NOMO-1 (cell line): ENCODE data around the gene VSTM4.

Experiments used
- DNase-seq, 2 experiments: peaks; one replicate each; lab custom pipeline; 2025; ENCODE audit not compliant: unreplicated experiment in 2 of 2; lab: John Stamatoyannopoulos, UW

VSTM4 gene

DNA sequence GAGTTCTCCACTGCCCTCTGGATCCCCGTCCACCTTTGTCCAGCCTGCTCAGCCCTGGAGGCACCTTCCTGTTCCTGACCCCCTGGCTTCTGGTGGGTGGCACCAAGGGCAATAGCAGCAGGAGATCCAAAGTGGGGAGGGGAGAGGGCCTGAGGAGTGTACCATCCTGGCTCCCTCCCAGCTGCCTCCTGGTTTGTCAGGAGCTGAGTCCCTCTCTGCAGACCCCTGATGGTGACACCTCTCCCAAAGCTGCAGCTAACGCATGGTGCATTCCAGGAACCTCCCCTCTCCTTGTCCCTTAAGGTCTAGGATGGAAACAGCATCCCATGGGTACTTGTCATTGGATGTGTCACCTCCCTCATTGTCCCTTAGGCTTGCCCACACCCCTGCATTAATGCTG, 39.6 kb downstream of the VSTM4 start:
- DNase-seq = no peak

DNA sequence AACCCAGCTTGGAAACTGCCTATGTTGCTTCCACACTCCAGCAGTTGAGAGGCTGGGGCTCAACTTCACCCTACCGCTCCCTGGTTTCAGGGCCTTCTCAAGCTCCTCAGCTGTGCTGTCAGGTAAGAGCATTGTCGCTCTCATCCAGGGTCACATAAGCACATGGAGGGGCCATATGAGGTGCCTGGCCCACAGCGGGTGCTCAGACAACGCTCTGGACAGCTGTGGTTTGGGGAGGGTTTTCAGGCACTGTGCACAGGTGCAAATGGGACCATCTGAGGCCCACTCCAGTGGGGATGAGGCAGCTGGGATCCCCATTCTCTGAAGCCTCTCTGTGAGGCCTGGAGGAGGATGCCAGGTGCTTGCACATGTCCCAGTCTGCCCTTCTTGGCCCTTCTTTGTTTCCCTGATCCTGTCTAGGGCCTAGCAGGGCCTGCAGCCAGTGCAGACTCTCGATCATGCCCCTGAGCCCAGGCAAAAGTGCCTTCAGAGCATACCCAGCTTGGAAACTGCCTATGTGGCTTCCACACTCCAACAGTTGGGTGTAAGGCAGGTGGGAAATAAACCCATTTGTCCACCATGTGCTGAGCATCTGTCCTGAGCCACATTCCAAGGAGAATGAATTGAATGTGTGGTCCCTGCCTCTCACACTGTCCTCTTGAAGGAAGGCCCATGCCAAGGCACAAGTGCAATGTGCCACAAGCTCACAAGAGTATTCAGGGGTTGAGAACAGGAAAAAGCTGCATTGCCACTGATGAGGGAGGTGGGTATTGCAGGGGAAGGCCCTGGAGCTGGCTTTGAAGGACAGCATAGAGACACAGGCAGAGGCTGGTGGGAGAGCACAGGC, 40.3 kb downstream of the VSTM4 start:
- DNase-seq = no peak

DNA sequence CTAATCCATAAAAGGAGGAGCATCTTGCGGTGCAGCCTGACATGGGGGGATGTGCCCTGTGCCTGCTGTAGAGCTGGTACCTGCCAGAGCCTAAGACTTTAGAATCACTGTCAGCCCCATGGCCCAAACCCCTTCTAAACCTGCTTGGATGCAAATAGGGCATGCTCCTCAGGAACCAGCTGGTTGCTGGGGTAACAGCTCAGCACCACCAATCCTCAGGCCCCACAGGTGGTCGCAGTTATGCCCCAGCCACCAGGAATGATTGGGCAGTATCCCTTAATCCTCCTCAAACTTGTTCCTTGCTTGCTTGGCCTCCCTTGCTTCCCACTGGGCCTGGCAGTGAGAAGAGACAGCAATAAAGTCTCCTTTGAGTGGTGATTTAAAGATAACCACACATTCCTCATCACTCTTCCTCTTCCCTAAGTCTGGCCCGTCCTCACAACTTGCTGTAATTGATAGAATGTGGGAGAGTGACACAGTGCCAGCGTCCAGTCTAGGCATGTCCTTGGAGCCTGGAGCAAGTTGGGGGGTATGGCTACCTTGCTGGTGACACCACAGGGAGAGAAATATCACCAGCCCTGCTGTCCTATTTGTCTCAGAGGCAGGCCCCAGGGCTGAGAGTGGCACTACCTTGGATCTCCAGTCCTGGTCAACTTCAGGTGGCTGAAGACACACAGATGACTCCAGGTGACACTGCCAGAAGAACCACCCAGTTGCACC, 43.0 kb downstream of the VSTM4 start:
- no peak for DNase-seq

- DNase-seq = no peak
Measured at GRCh38 chr10:49071160-49071761, 44.1 kb downstream of the VSTM4 start.

- DNase-seq = no peak
Measured at GRCh38 chr10:49070701-49071100, 44.6 kb downstream of the VSTM4 start.

- DNase-seq = no peak
Measured at GRCh38 chr10:49068672-49069217, 46.6 kb downstream of the VSTM4 start.

DNA sequence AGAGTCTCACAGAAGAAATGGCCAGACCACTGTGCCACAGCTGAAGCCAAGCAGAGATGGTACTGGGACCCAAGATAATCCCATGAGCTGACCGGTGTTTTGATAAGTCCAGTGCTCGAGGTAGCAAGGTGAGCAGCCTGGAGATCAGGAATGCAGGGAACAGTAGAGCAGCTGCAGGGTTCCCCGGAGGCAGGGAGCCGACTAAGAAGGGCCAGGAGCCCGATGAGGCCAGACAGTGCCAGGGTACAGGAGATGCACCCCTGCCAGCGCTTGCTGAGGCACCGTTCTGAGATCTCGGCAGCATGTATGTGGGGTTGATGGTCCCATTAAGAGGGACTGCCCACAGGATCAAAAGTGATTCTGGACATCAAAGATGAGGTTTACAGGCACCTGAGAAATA, 47.1 kb downstream of the VSTM4 start:
- no peak for DNase-seq

- no peak for DNase-seq
Measured at GRCh38 chr10:49066944-49067730, 48.2 kb downstream of the VSTM4 start.

GRCh38 chr10:49062229-49062628, 53.1 kb downstream of the VSTM4 start:
- DNase-seq = no peak

GRCh38 chr10:49061667-49062066, 53.7 kb downstream of the VSTM4 start:
- no peak for DNase-seq

DNA sequence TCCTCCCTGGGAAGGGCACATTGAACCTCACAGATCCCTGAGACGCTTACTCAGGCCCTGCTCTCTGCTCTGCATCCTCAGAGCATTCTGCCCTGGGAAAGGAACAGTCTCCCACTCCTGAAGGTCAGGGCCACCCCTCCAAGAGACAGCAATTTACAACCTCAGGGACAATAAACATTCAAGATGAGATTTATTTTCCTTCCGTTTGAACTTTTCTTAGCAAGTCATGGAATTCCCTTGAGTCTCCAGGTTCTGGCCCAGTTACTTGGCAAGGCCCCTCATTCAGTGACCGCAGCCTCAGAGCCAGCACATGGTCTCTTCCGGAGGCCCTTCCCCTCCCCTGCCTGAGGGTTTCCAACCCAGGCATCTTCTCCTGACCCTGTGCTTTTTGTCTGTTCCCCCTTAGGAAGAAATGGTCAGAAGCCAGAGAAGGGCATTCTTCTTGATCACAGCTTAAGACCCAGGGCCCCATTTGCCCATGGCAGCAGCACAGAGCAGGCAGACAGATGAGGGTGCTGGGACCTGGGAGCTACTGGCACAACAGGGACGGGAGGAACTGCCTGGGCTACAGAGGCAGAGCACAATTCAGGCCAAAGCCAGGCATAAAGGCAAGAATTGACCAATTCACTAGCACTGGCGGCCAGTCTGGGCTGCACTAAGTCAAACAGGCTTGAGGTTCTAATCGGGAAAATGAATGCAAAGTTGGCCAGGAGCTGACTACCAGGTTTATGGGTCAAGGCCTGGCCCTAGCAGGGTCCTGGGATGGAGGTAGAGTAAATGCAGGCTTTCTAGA, 56.7 kb downstream of the VSTM4 start:
- DNase-seq = no peak

GRCh38 chr10:49057231-49057880, 58.0 kb downstream of the VSTM4 start:
- no peak for DNase-seq

DNA sequence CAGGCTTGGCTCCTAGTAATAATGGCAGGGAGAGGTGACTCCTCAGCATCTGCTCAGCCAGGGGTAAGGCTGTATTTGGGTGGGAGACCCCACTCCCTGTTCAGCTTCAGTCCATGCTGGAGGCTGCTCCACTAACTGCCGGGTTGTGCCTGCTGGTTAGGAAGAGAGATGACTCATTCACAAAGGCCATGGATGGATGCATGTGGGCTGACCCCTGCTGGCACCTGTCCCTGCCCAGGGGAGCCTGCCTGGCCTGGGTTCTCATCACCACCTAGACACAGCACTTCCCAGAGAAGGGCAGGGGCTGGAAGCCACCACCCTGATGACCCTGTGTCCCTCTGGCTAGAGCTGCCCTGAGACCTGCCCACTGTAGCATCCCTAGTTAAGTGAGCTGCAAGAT, 59.0 kb downstream of the VSTM4 start:
- no peak for DNase-seq

- DNase-seq = no peak
Measured at GRCh38 chr10:49055221-49055849, 60.0 kb downstream of the VSTM4 start.

- DNase-seq = no peak
Measured at GRCh38 chr10:49054753-49055152, 60.6 kb downstream of the VSTM4 start.

DNA sequence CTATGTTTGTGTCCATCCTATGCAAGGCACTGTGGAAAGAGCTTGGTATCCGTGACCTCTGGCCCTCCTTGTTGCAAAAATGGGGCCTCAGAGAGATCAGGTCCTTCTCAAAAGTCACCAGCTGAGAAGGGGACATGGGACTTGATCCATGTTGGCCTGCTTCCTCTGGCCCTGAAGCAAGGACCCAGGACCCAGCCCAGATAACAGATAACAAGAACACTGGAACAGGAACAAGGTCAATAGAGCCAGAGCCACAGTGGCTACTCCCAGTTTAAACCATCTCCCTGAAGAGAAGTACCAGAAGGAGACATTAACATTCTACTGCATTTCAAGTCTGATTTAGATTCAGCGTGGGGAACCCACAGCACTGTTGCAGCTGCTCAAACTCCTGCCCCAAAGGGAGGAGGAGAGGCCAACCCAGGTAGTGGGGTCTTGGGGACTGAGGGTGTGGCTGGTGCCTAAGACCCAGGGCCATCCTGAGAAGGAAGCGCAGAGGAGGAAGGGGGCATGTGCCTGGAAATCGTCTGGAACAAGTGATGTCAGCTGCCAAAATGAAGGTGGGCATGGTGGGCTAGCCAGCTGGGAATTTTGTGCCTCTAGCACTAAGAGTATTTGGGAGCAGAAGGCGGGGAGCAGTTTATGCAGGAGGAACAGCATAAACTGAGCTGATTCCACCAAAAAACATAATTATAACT, 61.2 kb downstream of the VSTM4 start:
- DNase-seq = no peak

DNA sequence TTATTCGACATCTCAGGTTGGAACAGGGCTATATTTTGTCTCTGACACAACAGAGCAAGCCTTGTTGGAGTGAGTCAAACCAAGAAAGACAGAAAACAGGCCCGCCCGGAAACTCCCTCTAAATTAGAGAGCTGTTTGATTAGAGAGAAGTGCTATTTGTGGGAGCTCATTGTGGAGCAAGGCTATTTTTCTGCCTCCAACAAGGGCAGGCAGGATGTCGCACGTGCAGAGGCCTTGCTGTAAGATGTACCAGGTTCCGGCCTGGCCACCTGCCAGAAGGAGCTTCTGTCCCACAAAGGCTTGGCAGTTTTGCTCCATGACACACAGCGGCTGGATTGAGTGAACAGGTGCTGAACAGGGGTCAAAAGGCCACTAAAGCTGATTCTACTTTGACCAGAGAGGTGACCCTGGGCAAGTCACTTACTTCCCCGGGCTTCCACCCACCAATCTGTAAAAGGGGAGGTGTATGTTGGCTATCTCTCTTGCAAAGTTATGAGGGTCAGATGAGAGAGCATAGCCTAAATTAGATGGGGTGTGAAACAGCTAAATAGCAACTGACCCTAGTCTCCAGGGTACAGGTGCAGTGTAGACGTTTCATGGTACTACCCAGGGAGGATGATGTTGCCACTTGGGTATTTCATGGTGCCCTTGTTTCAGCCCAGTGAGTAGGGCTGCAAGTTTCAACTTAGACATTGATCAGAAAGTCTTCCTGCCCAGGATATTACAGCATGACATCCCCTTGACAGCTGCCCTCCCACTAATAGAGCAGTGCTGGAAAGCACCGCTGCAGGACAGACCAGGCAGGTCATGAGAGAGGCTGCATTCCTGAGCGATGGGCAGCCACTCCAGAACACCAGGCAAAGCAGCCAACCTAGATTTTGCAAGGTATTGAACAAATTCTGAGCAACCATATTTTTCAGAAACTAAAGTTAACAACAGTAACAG, 62.0 kb downstream of the VSTM4 start:
- no peak for DNase-seq
